Mammary epithelial cell (primary cell): Measurements from ENCODE around the gene MUC16.

Source experiments
- EZH2 ChIP-seq: IDR thresholded peaks from 2 replicates; pipeline ENCODE4 v1.6.1; 2012; ENCODE audit warnings: low read length, inconsistent platforms, borderline replicate concordance
- TF ChIP-seq, protein P1 (sequence below), 2 donors: IDR thresholded peaks in 1 of 2; conservative IDR thresholded peaks in 1 of 2; 2 replicates each; pipeline ENCODE4 v1.5.1; 2011 to 2012; ENCODE audit warnings: inconsistent platforms in 2 of 2, low read length in 2 of 2, mild to moderate bottlenecking in 2 of 2, control low read depth in 1 of 2, low read depth in 1 of 2; ENCODE audit not compliant: insufficient read depth in 1 of 2; ENCODE audit errors: extremely low read depth in 1 of 2

- TF ChIP-seq, protein P1, sequence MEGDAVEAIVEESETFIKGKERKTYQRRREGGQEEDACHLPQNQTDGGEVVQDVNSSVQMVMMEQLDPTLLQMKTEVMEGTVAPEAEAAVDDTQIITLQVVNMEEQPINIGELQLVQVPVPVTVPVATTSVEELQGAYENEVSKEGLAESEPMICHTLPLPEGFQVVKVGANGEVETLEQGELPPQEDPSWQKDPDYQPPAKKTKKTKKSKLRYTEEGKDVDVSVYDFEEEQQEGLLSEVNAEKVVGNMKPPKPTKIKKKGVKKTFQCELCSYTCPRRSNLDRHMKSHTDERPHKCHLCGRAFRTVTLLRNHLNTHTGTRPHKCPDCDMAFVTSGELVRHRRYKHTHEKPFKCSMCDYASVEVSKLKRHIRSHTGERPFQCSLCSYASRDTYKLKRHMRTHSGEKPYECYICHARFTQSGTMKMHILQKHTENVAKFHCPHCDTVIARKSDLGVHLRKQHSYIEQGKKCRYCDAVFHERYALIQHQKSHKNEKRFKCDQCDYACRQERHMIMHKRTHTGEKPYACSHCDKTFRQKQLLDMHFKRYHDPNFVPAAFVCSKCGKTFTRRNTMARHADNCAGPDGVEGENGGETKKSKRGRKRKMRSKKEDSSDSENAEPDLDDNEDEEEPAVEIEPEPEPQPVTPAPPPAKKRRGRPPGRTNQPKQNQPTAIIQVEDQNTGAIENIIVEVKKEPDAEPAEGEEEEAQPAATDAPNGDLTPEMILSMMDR (conservative IDR thresholded peaks at IDR 0.05 in 1 of 2, IDR thresholded peaks at IDR 0.05 in 1 of 2; ENCODE audit: extremely low read depth in 1 of 2, insufficient read depth in 1 of 2, low read depth in 1 of 2, low read length in 2 of 2) = no peak
- no peak for TF ChIP-seq EZH2
Measured at GRCh38 chr19:9011875-9012274, 1.7 kb upstream of the MUC16 start.
